Activated T-cell treated with anti-CD3 and anti-CD28 coated beads for 48 hours (primary cell): Measurements from ENCODE around the gene BCAP31.
"Not testable (repeated sequence)": the region's sequence is repeated elsewhere in the genome, so short reads cannot be mapped to it uniquely, and the experiment has no call there.

Source experiments
- DNase-seq: peaks from one replicate; pipeline ENCODE4 v3.0.0-alpha.2; 2020; ENCODE audit warnings: low read depth

Gene BCAP31

DNA sequence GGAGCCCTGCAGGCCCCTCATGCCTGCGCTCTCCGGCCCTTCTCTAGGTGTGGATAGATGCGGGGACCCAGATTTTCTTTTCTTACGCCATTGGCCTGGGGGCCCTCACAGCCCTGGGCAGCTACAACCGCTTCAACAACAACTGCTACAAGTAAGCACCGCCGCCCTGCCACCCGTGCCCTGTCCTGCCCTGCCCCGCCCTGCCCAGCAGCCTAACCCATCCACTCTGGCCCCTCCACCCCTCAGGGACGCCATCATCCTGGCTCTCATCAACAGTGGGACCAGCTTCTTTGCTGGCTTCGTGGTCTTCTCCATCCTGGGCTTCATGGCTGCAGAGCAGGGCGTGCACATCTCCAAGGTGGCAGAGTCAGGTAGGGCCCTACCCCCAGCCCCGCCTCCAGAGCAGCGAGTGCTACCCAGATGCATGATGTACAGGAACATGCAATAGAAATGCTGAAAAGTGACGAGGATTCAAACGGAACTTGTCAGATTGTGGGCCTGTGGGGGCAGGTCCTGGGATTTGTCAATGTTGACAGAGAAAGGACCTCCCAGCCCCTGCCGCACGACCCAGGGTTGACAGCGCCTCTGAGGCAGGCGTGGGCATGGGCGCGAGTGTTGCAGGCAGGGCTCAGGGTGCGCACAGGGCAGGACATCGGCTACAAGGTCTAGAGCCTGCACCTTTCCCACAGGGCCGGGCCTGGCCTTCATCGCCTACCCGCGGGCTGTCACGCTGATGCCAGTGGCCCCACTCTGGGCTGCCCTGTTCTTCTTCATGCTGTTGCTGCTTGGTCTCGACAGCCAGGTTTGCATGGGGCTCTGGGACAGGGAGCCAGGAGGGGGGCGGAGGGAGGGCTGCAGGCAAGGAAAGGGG is 30.7 kb downstream of the BCAP31 start:
- no peak for DNase-seq

DNA sequence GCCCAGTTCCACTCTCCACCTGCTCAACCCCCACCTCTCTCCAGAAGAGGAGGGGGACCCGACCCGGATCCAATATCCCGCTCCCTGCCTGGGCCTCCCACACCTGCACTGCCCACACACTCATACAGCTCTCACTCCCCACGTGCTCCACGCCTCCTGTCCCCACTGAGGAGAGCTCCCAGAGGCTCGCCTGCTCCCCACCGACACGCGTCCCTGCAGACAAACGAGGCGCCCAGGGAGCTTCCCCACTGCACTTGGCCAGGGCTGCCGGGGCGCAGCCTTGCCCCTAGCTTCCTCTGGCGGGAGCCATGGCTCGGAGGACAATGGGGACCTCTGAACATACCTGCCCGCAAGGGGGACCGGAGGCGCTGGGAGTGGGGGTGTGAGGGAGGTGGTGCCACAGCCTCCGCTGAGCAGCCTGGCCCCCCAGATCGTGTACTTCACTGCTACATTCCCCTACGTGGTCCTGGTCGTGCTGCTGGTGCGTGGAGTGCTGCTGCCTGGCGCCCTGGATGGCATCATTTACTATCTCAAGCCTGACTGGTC is 31.5 kb downstream of the BCAP31 start:
- DNase-seq: no peak

GRCh38 chrX:153692003-153692402 is 32.2 kb downstream of the BCAP31 start:
- DNase-seq: no peak

- not testable (repeated sequence) for DNase-seq
Observed at GRCh38 chrX:153691032-153691827, 33.0 kb downstream of the BCAP31 start.

DNA sequence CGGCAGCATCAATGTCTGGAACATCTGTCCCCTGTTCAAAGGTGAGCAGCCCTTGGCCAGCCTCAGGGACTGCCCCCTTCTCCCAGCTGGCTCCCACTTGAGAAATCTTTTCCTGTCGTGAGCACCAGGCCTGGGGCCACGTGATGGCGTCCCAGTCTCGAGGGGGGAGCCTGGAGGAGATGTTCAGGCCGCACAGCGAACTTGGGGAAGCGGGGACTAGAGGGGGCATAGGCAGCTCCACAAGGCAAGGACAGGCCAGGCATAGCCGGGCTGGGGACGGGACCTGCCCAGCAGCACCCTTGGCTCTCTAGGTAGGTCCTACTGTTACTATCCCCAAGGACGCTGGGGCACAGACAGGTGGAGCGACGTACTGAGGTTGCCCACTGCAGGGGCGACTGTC is 33.7 kb downstream of the BCAP31 start:
- DNase-seq: no peak

- DNase-seq: no peak
Observed at GRCh38 chrX:153689654-153690465, 34.3 kb downstream of the BCAP31 start.

- DNase-seq: no peak
Observed at GRCh38 chrX:153688911-153689590, 35.1 kb downstream of the BCAP31 start.

DNA sequence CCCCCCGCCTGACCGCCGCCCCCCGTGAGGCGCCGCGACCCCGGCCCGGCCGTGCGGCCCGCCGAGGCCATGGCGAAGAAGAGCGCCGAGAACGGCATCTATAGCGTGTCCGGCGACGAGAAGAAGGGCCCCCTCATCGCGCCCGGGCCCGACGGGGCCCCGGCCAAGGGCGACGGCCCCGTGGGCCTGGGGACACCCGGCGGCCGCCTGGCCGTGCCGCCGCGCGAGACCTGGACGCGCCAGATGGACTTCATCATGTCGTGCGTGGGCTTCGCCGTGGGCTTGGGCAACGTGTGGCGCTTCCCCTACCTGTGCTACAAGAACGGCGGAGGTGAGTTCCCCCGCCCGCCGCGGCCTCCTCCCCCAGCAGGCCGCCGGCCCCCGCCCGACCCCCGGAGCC is 35.7 kb downstream of the BCAP31 start:
- DNase-seq: no peak

DNA sequence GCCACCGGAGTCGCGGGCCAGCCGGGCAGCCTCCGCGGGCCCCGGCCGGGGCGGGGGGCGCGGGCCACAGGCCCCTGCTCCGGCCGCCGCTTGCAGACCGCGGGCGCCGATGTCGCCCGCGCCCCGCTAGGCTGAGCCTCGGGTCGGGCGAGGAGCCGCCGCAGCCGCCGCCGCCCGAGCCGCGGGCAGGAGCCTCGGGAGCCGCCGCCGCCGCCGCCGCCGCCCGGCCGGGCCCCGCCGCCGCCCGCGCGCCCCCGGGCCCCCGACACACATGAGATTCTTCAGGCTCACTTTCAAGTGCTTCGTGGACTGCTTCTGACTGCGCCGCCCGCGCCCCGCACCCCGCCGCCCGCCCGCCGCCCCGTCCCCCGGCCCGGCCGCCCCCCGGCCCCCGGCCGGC is 36.1 kb downstream of the BCAP31 start:
- no peak for DNase-seq

- DNase-seq: no peak
Observed at GRCh38 chrX:153687121-153688039, 36.8 kb downstream of the BCAP31 start, which contains the start of gene SLC6A8. Gene SLC6A8, plus strand, starts transcription at chrX:153687926. Its CDS starts 649 bp downstream, at chrX:153688575.

- no peak for DNase-seq
Observed at GRCh38 chrX:153686711-153687110, 37.5 kb downstream of the BCAP31 start.

- DNase-seq: no peak
Observed at GRCh38 chrX:153685751-153686696, 38.2 kb downstream of the BCAP31 start.

GRCh38 chrX:153685156-153685536 is 39.0 kb downstream of the BCAP31 start:
- no peak for DNase-seq

DNA sequence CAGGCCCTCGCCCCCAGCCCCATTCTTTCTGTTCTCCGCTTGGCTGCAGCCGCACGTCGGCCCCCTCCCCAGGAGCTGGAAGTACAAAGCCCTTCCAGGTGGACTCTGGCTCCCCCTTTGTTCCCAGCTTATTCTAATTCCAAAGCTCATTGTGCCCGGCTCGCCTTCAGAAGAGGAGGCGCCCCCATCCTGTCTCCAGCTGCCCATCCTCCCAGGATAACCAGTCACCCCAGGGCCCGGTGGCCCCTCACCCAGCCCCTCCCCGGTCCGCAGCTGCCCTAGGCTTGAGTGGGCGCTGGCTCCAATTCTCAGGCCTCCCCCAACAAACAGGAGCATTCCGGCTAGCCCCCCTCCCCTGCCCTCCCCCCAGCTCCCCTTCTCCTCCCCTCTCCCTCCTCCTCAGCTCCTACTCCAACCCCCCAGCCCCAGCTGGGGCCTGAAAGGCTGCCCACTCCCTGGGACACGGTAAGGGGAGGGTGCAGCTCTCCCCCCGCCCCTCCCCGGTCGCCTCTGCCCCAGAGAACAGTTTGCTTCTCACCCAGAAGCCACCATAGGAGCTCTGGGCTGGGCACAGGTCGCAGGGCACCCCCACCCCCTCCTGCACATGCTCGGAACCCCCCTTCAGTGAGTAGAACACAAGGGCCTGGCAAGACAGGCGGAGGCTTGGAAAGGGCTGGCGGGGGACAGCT is 39.6 kb downstream of the BCAP31 start:
- no peak for DNase-seq

GRCh38 chrX:153683486-153683885 is 40.7 kb downstream of the BCAP31 start:
- DNase-seq: not testable (repeated sequence)

DNA sequence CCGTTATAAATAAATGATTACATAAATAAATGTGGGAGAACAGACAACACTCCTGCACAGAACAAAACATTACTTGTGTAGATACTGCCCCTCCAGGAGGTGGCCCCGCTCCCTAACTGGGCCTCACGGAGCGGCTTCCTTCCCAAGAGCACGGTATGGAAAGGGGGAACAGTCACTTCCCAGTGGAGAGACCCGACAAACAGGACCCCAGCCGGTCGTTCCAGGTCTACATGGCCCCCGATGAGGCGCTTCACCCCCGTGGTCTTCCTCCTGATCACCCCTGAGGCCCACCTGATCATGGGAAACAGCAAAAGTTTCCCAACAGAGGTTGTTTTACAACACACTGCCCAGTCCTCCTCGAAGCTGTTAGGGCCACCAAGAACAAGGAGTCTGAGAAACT is 43.0 kb downstream of the BCAP31 start:
- DNase-seq: no peak

DNA sequence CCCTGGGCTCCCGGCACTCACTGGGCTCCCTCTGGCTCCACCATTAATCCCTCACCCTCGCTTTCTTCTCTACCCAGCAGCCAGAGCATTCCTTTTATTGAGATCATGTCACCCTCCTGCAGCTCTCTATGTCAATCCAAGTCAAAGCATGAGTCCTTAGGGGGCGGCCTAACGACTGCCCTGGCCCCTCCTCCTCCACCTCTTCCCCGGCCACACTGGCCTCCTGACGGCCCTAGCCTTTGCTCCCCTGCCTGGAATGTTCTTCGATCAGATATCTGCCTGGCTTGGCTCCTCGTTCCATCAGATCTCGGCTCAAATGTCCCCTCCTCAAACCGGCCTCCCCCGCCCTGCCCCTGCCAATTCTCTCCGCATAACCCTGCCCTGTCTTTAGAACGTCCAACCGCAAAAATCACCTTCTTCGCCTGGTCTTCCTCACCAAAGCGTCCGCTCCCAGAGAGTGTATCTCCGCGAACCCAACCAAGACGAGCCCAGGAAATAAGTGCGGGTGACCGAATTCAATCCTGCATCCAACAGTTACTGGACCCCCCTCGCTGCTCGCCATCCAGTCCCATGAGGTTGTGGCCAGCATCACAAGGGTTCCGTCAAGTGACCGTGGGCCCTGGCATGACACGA is 49.9 kb downstream of the BCAP31 start:
- DNase-seq: no peak
